ENCODE results near the gene NID2.
A peak's percentile ranks its signal among the peaks of the same experiment; 100 is the strongest.

NID2 gene

GRCh38 chr14:52080808-52081755 is 12.2 kb upstream of the NID2 start:
- DNase-seq (ENCODE audit: low read depth): peak; percentile 88

- no peak for DNase-seq (ENCODE audit: low read depth)
These were observed 11.4 kb upstream of the NID2 start for GRCh38 chr14:52080158-52080800.

DNA sequence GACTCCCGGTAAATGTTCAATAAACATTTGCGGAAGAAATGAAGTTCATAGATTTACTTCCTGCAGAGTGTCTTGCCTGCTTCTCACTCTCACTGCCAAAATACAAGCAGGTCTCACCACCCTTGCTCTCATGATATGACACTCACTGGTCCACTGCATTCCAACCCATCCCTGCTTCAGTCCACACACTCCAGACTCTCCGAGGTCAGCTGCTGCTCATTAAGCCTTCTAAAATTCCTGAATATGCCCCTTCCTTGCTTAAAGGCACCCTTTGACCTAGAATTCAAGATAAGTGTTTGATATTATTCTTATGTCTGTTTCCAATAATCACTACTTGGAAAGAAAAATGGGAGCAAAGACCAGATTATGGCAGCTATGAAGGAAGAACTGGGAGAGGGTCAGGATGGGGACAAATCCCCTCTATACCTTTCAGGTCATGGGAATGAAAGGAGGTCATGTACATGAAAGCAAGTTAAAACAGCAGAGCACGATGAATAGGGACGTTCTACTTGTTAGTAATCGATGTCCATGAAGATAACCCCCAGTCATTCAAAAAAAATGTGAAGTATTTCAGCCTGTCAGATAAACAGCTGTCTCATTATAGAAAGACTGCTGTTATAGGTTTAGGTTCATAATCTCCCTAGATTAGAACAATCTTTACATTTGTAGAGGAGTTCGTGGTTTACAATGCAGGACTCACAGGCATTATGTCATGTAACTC is 10.5 kb upstream of the NID2 start:
- DNase-seq (ENCODE audit: low read depth): no peak

- DNase-seq (ENCODE audit: low read depth): no peak
These were observed 9.9 kb upstream of the NID2 start for GRCh38 chr14:52078721-52079120.

GRCh38 chr14:52078095-52078531 is 9.3 kb upstream of the NID2 start:
- no peak for DNase-seq (ENCODE audit: low read depth)

DNA sequence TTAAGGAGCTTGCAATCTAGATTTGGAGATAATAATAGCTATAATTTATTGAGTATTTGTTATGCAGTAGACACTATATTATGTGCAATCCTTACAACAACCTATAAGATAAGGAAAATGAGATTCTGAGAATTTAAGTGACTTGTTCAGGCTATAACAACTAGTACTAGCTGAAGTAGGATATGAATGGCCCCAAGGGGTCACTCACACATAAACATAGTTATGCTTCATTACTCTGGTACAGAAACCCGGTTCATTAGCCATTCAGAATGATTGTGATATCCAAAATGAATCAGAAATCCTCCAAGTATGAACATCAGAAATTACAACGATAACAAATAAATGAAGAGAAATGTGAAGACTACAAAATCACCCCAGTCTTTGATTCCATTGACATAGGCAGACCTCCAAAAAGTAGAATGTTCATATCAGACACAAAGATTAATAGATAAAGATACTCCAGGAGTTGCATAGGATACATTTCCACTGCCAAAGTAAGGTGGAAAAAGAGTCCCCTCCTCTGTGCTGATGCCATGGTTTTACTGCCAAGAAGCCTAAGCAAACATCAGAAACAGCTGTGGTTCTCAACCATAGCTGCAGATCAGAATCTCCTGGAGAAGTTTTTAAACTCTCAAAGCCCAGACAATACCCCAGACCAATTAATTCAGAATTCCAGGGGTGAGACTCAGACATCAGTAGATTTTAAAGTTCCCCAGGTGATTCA is 8.6 kb upstream of the NID2 start:
- DNase-seq (ENCODE audit: low read depth): no peak

DNA sequence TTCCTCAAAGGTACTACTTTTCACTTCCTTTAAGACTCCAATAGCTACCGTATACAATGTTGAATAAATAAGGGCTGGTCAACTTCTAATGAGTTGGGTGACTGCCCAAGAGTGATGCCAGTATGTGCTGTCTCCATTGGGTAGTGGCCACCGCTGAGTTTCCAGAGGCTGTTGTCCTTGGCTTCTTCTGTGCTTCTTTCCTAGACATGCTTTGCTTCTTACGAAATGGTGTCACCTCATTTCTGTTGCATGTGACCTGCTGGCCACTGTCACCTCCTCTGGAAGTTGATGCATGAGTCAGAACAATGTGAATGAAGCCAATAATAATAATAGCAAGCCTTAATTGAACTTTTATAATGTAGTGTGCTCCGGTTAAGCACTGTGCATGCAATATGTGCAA is 7.5 kb upstream of the NID2 start:
- DNase-seq (ENCODE audit: low read depth): peak; percentile 63

- DNase-seq (ENCODE audit: low read depth): no peak
These were observed 6.5 kb upstream of the NID2 start for GRCh38 chr14:52075371-52075770.

DNA sequence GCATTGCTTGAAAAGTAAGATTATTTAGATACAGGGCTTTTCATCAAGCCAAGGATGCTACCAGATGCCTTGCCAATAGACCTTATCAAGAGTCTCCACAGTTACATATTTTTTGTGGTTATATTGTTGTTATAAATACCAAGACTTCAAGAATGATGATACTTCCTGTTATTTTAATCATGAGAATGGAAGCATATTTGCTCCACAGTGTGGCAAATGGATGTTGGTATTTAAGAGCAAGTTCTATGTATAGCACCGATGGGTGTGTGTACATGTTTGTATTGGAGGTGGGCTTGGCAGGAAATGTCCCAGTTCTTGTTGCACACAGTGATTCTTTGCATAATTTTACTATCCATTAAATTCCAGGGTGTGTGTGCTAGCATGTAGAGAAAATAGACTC is 4.4 kb upstream of the NID2 start:
- no peak for DNase-seq (ENCODE audit: low read depth)

DNA sequence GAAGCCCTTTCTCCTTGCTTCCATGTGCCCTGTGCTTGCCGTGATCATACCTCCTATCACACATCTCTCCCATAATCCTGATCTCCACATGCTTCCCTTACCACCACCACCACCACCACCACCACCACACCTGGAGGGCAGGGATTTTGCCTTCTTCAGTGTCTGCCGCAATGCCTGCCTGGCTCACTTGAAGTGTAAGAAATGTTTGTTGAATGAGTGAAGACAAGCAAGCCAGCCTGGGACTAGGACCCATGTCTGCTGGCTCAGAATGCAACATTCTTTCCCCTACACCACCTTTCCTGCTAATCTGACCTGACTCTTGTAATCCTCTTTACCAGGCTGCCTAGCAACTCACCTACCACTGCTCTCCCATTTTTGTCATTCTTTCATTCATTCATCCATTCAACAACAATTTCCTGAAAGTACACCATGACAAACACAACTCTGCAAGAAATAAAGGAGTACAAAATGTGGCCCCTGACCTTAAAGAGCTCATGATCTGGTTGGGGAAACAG is 3.5 kb upstream of the NID2 start:
- DNase-seq (ENCODE audit: low read depth): no peak

DNA sequence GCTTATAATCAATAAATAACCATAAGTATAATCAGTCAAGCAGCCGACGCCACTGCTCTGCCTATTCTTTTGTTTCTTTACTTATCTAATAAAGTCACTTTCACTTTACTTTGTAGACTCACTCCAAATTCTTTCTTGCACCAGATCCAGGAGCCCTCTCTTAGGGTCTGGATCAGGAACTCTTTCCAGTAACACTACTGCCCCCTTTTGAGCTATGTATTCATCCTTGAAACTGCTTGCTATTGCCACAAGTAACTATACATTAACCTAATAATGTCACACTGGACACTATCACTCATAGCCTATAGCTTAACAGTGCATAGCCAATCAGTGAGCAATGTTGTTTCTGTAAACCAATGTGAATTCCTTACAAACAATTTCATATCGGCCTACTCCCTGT is 2.8 kb upstream of the NID2 start:
- no peak for DNase-seq (ENCODE audit: low read depth)

GRCh38 chr14:52070051-52070431 is 1.2 kb upstream of the NID2 start:
- no peak for DNase-seq (ENCODE audit: low read depth)

GRCh38 chr14:52069307-52070050 is 620 bp upstream of the NID2 start:
- no peak for DNase-seq (ENCODE audit: low read depth)

- no peak for DNase-seq (ENCODE audit: low read depth)
These were observed 815 bp downstream of the NID2 start for GRCh38 chr14:52067873-52068614.

DNA sequence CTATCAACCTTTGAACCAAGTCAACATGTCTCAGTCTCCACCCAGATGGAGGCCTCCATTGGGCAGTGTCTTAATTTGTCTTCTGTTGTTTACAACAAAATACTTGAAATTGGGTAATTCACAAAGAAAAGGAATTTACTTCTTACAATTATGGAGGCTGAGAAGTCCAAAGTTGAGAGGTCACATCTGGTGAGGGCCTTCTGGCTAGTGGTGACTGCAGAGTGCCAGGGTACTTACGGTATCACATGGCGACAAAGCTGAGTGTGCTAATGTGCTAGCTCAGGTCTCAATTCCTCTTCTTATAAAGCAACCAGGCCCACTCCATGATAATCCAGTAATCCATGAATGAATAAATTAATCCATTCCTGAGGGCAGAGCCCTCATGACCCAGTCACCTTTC is 4.7 kb downstream of the NID2 start:
- DNase-seq (ENCODE audit: low read depth): no peak

GRCh38 chr14:52063052-52063462 is 5.8 kb downstream of the NID2 start:
- no peak for DNase-seq (ENCODE audit: low read depth)

- DNase-seq (ENCODE audit: low read depth): no peak
These were observed 7.0 kb downstream of the NID2 start for GRCh38 chr14:52061890-52062289.

DNA sequence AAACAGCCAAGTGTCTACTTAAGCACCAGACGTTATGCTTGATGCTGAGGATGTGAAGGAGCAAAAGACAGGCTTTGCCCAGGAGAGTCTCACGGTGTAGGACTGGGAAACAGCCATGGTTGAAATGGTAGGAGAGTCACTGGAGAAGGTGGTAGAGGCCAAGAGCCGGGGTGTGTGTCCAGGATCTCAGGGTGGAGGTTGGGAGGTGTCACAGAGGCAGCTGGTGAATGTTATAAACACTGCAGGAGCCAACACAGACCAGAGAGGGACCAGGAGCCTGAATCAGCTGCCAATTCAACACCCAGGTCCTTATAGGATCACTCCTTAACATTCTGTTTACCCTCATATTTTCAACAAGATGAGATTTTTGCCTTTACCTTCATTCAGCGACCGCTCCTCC is 7.5 kb downstream of the NID2 start:
- no peak for DNase-seq (ENCODE audit: low read depth)

- DNase-seq (ENCODE audit: low read depth): no peak
These were observed 8.8 kb downstream of the NID2 start for GRCh38 chr14:52060080-52060479.

DNA sequence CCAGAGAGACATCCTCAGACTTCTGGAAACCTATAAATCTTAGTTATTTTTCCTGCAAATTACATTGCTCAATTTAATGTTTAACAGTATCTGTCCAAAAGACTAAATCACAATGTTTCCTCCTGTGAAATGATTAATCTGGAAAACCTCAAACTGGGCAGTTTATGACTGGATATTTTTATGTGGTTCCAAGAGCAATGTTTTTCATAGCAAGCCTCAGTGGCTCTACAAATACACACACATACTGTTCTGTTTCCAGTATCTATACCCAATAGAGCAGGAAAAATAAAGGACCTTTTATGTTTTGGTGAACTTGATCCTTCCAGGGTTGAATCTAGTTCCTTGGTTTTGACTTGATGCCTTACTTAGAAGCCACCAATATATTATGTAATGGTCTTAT is 9.2 kb downstream of the NID2 start:
- no peak for DNase-seq (ENCODE audit: low read depth)
